ENCODE measurements around the gene NRCAM. TPM values are rescaled to one million over a fixed set of nuclear protein-coding genes. Genes with fewer than 3 reads are reported as not detected.

The NRCAM gene
- total RNA-seq, 1 experiment from 2014 or later: 40.3 TPM

DNA sequence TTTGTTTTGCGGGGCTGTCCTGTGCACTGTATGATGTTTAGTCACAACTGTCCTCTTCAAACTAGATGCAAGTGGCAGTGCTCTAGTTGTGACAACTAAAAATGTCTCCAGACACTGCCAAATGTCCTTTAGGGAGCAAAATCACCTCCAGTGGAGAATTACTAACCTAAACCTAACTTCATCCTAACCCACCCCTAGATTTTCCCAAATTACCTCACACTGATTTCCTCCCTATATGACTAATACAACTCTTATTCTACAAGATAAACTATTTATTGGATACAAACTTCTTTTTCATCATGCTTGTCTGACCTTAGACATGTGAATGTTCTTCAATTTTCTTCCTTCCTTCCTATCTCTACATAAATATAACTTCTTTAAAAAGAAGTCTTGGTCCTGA is 43.3 kb upstream of the NRCAM start:
- Histone ChIP-seq H3K36me3 (ENCODE audit: low read depth) (peaks cover 3% of the 10 kb centered on the region; the same call in 1 of the 2 replicates), H3K27ac (no peak overlapping the region), H2AFZ (no peak overlapping the region), H3K79me2 (ENCODE audit: low read depth) (no peaks in the 10 kb centered on the region), H3K9me3 (ENCODE audit: insufficient read depth, low read depth) (no peaks in the 10 kb centered on the region), H3K9me2 (ENCODE audit: insufficient read depth) (no peaks in the 10 kb centered on the region), H3K4me2 (no peak overlapping the region), H3K4me1 (replicated peaks; ENCODE audit: insufficient read depth) (no peaks in the 10 kb centered on the region), H3F3A (ENCODE audit: insufficient read depth, low read depth) (peaks cover 14% of the 10 kb centered on the region; the same call in 1 of the 2 replicates), H3K4me3 (no peak overlapping the region), H3K27me3 (ENCODE audit: insufficient read depth, low read depth) (no peaks in the 10 kb centered on the region), H4K20me1 (ENCODE audit: insufficient read depth) (no peaks in the 10 kb centered on the region)
- intact Hi-C loops (cut with micrococcal nuclease; ENCODE audit: unreplicated experiment): loop anchor here (10.0 kb wide), 1 partner anchor 755 kb away; the partner anchor contains the start of gene CBLL1
- no TSS peak for BruUV-seq (replicated peaks)
- no peak for DNase-seq
- ChIA-PET POLR2A (ENCODE audit: unreplicated experiment) (no interaction called here), CTCF (no interaction called here)
- TF ChIP-seq EZH2 (IDR thresholded peaks at IDR 0.05; ENCODE audit: low read depth): no peak
- TF ChIP-seq, protein P1, sequence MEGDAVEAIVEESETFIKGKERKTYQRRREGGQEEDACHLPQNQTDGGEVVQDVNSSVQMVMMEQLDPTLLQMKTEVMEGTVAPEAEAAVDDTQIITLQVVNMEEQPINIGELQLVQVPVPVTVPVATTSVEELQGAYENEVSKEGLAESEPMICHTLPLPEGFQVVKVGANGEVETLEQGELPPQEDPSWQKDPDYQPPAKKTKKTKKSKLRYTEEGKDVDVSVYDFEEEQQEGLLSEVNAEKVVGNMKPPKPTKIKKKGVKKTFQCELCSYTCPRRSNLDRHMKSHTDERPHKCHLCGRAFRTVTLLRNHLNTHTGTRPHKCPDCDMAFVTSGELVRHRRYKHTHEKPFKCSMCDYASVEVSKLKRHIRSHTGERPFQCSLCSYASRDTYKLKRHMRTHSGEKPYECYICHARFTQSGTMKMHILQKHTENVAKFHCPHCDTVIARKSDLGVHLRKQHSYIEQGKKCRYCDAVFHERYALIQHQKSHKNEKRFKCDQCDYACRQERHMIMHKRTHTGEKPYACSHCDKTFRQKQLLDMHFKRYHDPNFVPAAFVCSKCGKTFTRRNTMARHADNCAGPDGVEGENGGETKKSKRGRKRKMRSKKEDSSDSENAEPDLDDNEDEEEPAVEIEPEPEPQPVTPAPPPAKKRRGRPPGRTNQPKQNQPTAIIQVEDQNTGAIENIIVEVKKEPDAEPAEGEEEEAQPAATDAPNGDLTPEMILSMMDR (conservative IDR thresholded peaks at IDR 0.05): no peak

- intact Hi-C loops (cut with micrococcal nuclease; ENCODE audit: unreplicated experiment): loop anchor here (10.0 kb wide), 1 partner anchor 754 kb away; the partner anchor contains the start of gene CBLL1
- peaks cover 14% of the 10 kb centered on the region; the same call in 1 of the 2 replicates for H3F3A ChIP-seq (ENCODE audit: insufficient read depth, low read depth)
- POLR2A ChIA-PET (ENCODE audit: unreplicated experiment): no interaction called here
- TF ChIP-seq, protein P1 (conservative IDR thresholded peaks at IDR 0.05): no peak
- TF ChIP-seq EZH2 (IDR thresholded peaks at IDR 0.05; ENCODE audit: low read depth): no peak
- no peak overlapping the region for H3K4me3 ChIP-seq
- H3K9me2 ChIP-seq (ENCODE audit: insufficient read depth): no peaks in the 10 kb centered on the region
- no peaks in the 10 kb centered on the region for H3K9me3 ChIP-seq (ENCODE audit: insufficient read depth, low read depth)
- H3K27me3 ChIP-seq (ENCODE audit: insufficient read depth, low read depth): no peaks in the 10 kb centered on the region
- no peak for DNase-seq
- no TSS peak for BruUV-seq (replicated peaks)
- H3K79me2 ChIP-seq (ENCODE audit: low read depth): no peaks in the 10 kb centered on the region
- no peak overlapping the region for H3K27ac ChIP-seq
- no peak overlapping the region for H3K4me2 ChIP-seq
- no peaks in the 10 kb centered on the region for H3K4me1 ChIP-seq (replicated peaks; ENCODE audit: insufficient read depth)
- no peaks in the 10 kb centered on the region for H4K20me1 ChIP-seq (ENCODE audit: insufficient read depth)
- CTCF ChIA-PET: interaction anchor here (1.1 kb wide), 2 partner anchors 27 to 504 kb away, joined by 3 to 4 read pairs; no protein-coding TSS in a partner anchor
- no peak overlapping the region for H2AFZ ChIP-seq
- peaks cover 3% of the 10 kb centered on the region; the same call in 1 of the 2 replicates for H3K36me3 ChIP-seq (ENCODE audit: low read depth)
Observed at GRCh38 chr7:108498481-108498880, 42.2 kb upstream of the NRCAM start.

- no peaks in the 10 kb centered on the region for H3K9me2 ChIP-seq (ENCODE audit: insufficient read depth)
- BruUV-seq (replicated peaks): no TSS peak
- H3K9me3 ChIP-seq (ENCODE audit: insufficient read depth, low read depth): no peaks in the 10 kb centered on the region
- no peaks in the 10 kb centered on the region for H4K20me1 ChIP-seq (ENCODE audit: insufficient read depth)
- H3K36me3 ChIP-seq (ENCODE audit: low read depth): peaks cover 3% of the 10 kb centered on the region; the same call in 1 of the 2 replicates
- H2AFZ ChIP-seq: no peak overlapping the region
- H3K27ac ChIP-seq: no peak overlapping the region
- no peaks in the 10 kb centered on the region for H3K79me2 ChIP-seq (ENCODE audit: low read depth)
- peaks cover 14% of the 10 kb centered on the region; the same call in 1 of the 2 replicates for H3F3A ChIP-seq (ENCODE audit: insufficient read depth, low read depth)
- DNase-seq: peak; percentile 40 to 49
- TF ChIP-seq, protein P1 (conservative IDR thresholded peaks at IDR 0.05): peak; percentile 92
- no peak for TF ChIP-seq EZH2 (IDR thresholded peaks at IDR 0.05; ENCODE audit: low read depth)
- POLR2A ChIA-PET (ENCODE audit: unreplicated experiment): interaction anchor here (0.6 kb wide), 1 partner anchor 29 kb away, joined by 4 read pairs; the partner anchor contains the start of gene PNPLA8
- intact Hi-C loops (cut with micrococcal nuclease; ENCODE audit: unreplicated experiment): loop anchor here (1.0 to 10.0 kb wide), 4 partner anchors 37 to 752 kb away; partner anchors contain the start of gene CBLL1
- H3K27me3 ChIP-seq (ENCODE audit: insufficient read depth, low read depth): no peaks in the 10 kb centered on the region
- CTCF ChIA-PET: interaction anchor here (0.6 to 1.4 kb wide), 5 partner anchors 10 to 502 kb away, joined by 3 to 4 read pairs (median 4); no protein-coding TSS in a partner anchor
- H3K4me2 ChIP-seq: no peak overlapping the region
- H3K4me3 ChIP-seq: no peak overlapping the region
- H3K4me1 ChIP-seq (replicated peaks; ENCODE audit: insufficient read depth): no peaks in the 10 kb centered on the region
Observed at GRCh38 chr7:108497082-108497725, 41.0 kb upstream of the NRCAM start.

Measured in PC-9 (cell line).